HEK293 (cell line): ENCODE data around the gene HHAT.

Source experiments
- CTCF ChIA-PET: fragments of 350-600 bp; formaldehyde crosslinking; extraction: SDS; loops from one replicate; lab custom pipeline; 2021; ENCODE audit warnings: antibody characterized with exemption; lab: Yijun Ruan, JAX
- POLR2A ChIA-PET: fragments of 300-600 bp; formaldehyde crosslinking; extraction: SDS; loops from one replicate; lab custom pipeline; 2020; ENCODE audit warnings: antibody characterized with exemption, inconsistent platforms; lab: Yijun Ruan, JAX
- H3K27ac ChIP-seq: fragments of 200-500 bp; sonication (Bioruptor generic); 2 replicates; pipeline ENCODE4 v1.5.1; 2014; ENCODE audit warnings: low read depth, low read length, control low read depth, inconsistent platforms; ENCODE audit errors: extremely low read depth
- H3K36me3 ChIP-seq, 2 experiments: fragments of 200-500 bp in 1 of 2; sonication (Bioruptor generic) in 1 of 2; 1 replicate in 1 of 2; 2 replicates in 1 of 2; pipeline ENCODE4 v1.5.1; 2014 to 2017; ENCODE audit warnings: inconsistent platforms in 2 of 2, low read length in 2 of 2; ENCODE audit not compliant: control insufficient read depth in 2 of 2, insufficient read depth in 1 of 2
- H3K4me1 ChIP-seq: fragments of 200-500 bp; sonication (Bioruptor generic); 2 replicates; pipeline ENCODE4 v1.5.1; 2014; ENCODE audit warnings: mild to moderate bottlenecking, low read length, inconsistent platforms; ENCODE audit not compliant: control insufficient read depth, insufficient read depth
- H3K4me3 ChIP-seq: 2 replicates; pipeline ENCODE4 v1.5.1; 2011; ENCODE audit warnings: low read depth, mild to moderate bottlenecking, control low read depth, low read length, moderate library complexity
- H3K9me3 ChIP-seq: fragments of 200-500 bp; sonication (Bioruptor generic); 2 replicates; pipeline ENCODE4 v1.5.1; 2014; ENCODE audit warnings: low read depth, low read length, inconsistent platforms; ENCODE audit not compliant: control insufficient read depth, insufficient read depth
- GLI4 ChIP-seq: fragments of 450-650 bp; formaldehyde crosslinking; IDR thresholded peaks from 2 replicates; pipeline ENCODE4 v1.5.1; 2016; ENCODE audit warnings: missing biosample characterization, missing genetic modification characterization
- HOXA7 ChIP-seq: sonication (generic); formaldehyde crosslinking; IDR thresholded peaks from 2 replicates; pipeline ENCODE4 v1.8.1; 2022; ENCODE audit warnings: missing genetic modification reagents, borderline replicate concordance
- KLF17 ChIP-seq: fragments of 450-650 bp; formaldehyde crosslinking; IDR thresholded peaks from 2 replicates; pipeline ENCODE4 v1.5.1; 2016; ENCODE audit warnings: missing biosample characterization, missing genetic modification characterization
- PRDM1 ChIP-seq: fragments of 450-650 bp; formaldehyde crosslinking; IDR thresholded peaks from 2 replicates; pipeline ENCODE4; 2016; ENCODE audit warnings: missing biosample characterization, missing genetic modification characterization
- SCRT1 ChIP-seq: fragments of 450-650 bp; formaldehyde crosslinking; IDR thresholded peaks from 2 replicates; pipeline ENCODE4 v1.5.1; 2016; ENCODE audit warnings: missing biosample characterization, missing genetic modification characterization, borderline replicate concordance
- ZBTB7A ChIP-seq: fragments of 450-650 bp; formaldehyde crosslinking; IDR thresholded peaks from 2 replicates; pipeline ENCODE4 v1.5.1; 2016; ENCODE audit warnings: low read depth, missing biosample characterization, missing genetic modification characterization
- ZNF112 ChIP-seq: fragments of 450-650 bp; formaldehyde crosslinking; IDR thresholded peaks from 2 replicates; pipeline ENCODE4 v1.5.0; 2017; ENCODE audit warnings: missing biosample characterization, missing genetic modification characterization
- ZNF133 ChIP-seq: fragments of 450-650 bp; formaldehyde crosslinking; IDR thresholded peaks from 2 replicates; pipeline ENCODE4 v1.5.1; 2016; ENCODE audit warnings: missing biosample characterization, missing genetic modification characterization
- ZNF138 ChIP-seq: fragments of 450-650 bp; formaldehyde crosslinking; IDR thresholded peaks from 2 replicates; pipeline ENCODE4 v1.5.1; 2016; ENCODE audit warnings: missing biosample characterization, missing genetic modification characterization, borderline replicate concordance
- ZNF140 ChIP-seq: fragments of 450-650 bp; formaldehyde crosslinking; IDR thresholded peaks from 2 replicates; pipeline ENCODE4 v1.5.1; 2016; ENCODE audit warnings: missing biosample characterization, missing genetic modification characterization
- ZNF155 ChIP-seq: fragments of 450-650 bp; formaldehyde crosslinking; IDR thresholded peaks from 2 replicates; pipeline ENCODE4 v1.5.1; 2016; ENCODE audit warnings: missing biosample characterization, missing genetic modification characterization
- ZNF19 ChIP-seq: fragments of 450-650 bp; formaldehyde crosslinking; IDR thresholded peaks from 2 replicates; pipeline ENCODE4; 2016; ENCODE audit warnings: missing biosample characterization, missing genetic modification characterization, low read depth
- ZNF211 ChIP-seq: fragments of 450-650 bp; formaldehyde crosslinking; IDR thresholded peaks from 2 replicates; pipeline ENCODE4 v1.5.1; 2016; ENCODE audit warnings: low read depth, missing biosample characterization, missing genetic modification characterization
- ZNF24 ChIP-seq: fragments of 450-650 bp; formaldehyde crosslinking; IDR thresholded peaks from 2 replicates; pipeline ENCODE4 v1.5.1; 2016; ENCODE audit warnings: missing biosample characterization, missing genetic modification characterization
- ZNF366 ChIP-seq: fragments of 450-650 bp; formaldehyde crosslinking; conservative IDR thresholded peaks from 2 replicates; pipeline ENCODE4 v1.5.1; 2016; ENCODE audit warnings: missing biosample characterization, missing genetic modification characterization
- ZNF398 ChIP-seq: fragments of 450-650 bp; formaldehyde crosslinking; IDR thresholded peaks from 2 replicates; pipeline ENCODE4 v1.5.1; 2017; ENCODE audit warnings: missing biosample characterization, missing genetic modification characterization
- ZNF416 ChIP-seq: fragments of 450-650 bp; formaldehyde crosslinking; IDR thresholded peaks from 2 replicates; pipeline ENCODE4 v1.5.1; 2016; ENCODE audit warnings: missing biosample characterization, missing genetic modification characterization
- ZNF510 ChIP-seq: fragments of 450-650 bp; formaldehyde crosslinking; IDR thresholded peaks from 2 replicates; pipeline ENCODE4 v1.5.1; 2018; ENCODE audit warnings: mild to moderate bottlenecking, missing genetic modification characterization, missing biosample characterization; ENCODE audit not compliant: insufficient replicate concordance
- ZNF585B ChIP-seq: fragments of 450-650 bp; formaldehyde crosslinking; IDR thresholded peaks from 2 replicates; pipeline ENCODE4 v1.5.1; 2016; ENCODE audit warnings: missing biosample characterization, missing genetic modification characterization
- ZNF623 ChIP-seq: fragments of 450-650 bp; formaldehyde crosslinking; IDR thresholded peaks from 2 replicates; pipeline ENCODE4 v1.5.1; 2016; ENCODE audit warnings: missing biosample characterization, missing genetic modification characterization
- ZNF645 ChIP-seq: fragments of 450-650 bp; formaldehyde crosslinking; IDR thresholded peaks from 2 replicates; pipeline ENCODE4; 2016; ENCODE audit warnings: missing biosample characterization, missing genetic modification characterization
- ZNF776 ChIP-seq: fragments of 450-650 bp; formaldehyde crosslinking; IDR thresholded peaks from 2 replicates; pipeline ENCODE4 v1.5.0; 2017; ENCODE audit warnings: missing biosample characterization, missing genetic modification characterization, borderline replicate concordance
- ZNF777 ChIP-seq: fragments of 450-650 bp; formaldehyde crosslinking; IDR thresholded peaks from 2 replicates; pipeline ENCODE4 v1.5.1; 2017; ENCODE audit warnings: missing biosample characterization, missing genetic modification characterization, borderline replicate concordance

Gene HHAT

GRCh38 chr1:210697185-210697584 lies 368.5 kb downstream of the HHAT start (continued):
- no peak for TF ChIP-seq GLI4

- Histone ChIP-seq H3K9me3 (no peaks in the 10 kb centered on the region), H3K4me3 (no peak overlapping the region), H3K4me1 (no peaks in the 10 kb centered on the region), H3K36me3 (no peaks in the 10 kb centered on the region), H3K27ac (no peak overlapping the region)
- TF ChIP-seq HOXA7 (CRISPR knock-in tag) (no peak), ZNF398 (no peak), ZNF211 (no peak), PRDM1 (tag by site-specific recombination) (no peak), ZNF645 (tag by site-specific recombination) (no peak), ZNF24 (tag by site-specific recombination) (no peak), ZNF138 (tag by site-specific recombination) (no peak), ZNF133 (tag by site-specific recombination) (no peak), ZNF416 (tag by site-specific recombination) (no peak), ZNF112 (tag by site-specific recombination) (no peak), ZNF585B (tag by site-specific recombination) (no peak), ZNF140 (no peak), ZNF623 (tag by site-specific recombination) (no peak), SCRT1 (tag by site-specific recombination) (no peak), ZNF510 (tag by site-specific recombination) (no peak), ZNF366 (tag by site-specific recombination) (no peak)
- ChIA-PET POLR2A (no interaction called here), CTCF (interaction anchor here (0.5 kb wide), 1 partner anchor 36 kb away, joined by 4 read pairs; no protein-coding TSS in a partner anchor)
Observed at GRCh38 chr1:210698661-210699060, 370.0 kb downstream of the HHAT start.

GRCh38 chr1:210700083-210700482 lies 371.4 kb downstream of the HHAT start:
- ChIA-PET CTCF (interaction anchor here (0.6 kb wide), 1 partner anchor 80 kb away, joined by 3 read pairs; no protein-coding TSS in a partner anchor), POLR2A (no interaction called here)
- no peak overlapping the region for H3K4me3 ChIP-seq
- no peaks in the 10 kb centered on the region for H3K9me3 ChIP-seq
- no peaks in the 10 kb centered on the region for H3K36me3 ChIP-seq
- H3K27ac ChIP-seq: no peak overlapping the region
- no peaks in the 10 kb centered on the region for H3K4me1 ChIP-seq
- no peak for TF ChIP-seq HOXA7 (CRISPR knock-in tag)
- TF ChIP-seq ZBTB7A (tag by site-specific recombination): no peak
- no peak for TF ChIP-seq KLF17 (tag by site-specific recombination)
- no peak for TF ChIP-seq ZNF777
- no peak for TF ChIP-seq ZNF776
- no peak for TF ChIP-seq ZNF155 (tag by site-specific recombination)
- no peak for TF ChIP-seq ZNF19 (tag by site-specific recombination)
